H1 (cell line): ENCODE results near the gene SLC6A2.

Experiments used
- CREB1 ChIP-seq: IDR thresholded peaks from 2 replicates; pipeline ENCODE4 v1.6.1; 2012; ENCODE audit warnings: inconsistent platforms
- CTCF ChIP-seq, 3 experiments: IDR thresholded peaks; 1 replicate in 2 of 3; 2 replicates in 1 of 3; pipeline versions ENCODE4 v1.5.1 to v1.6.1; 2011; ENCODE audit warnings: low read length in 3 of 3, mild to moderate bottlenecking in 3 of 3, inconsistent platforms in 2 of 3, low read depth in 1 of 3, moderate library complexity in 1 of 3; ENCODE audit not compliant: insufficient read depth in 1 of 3; ENCODE audit errors: control extremely low read depth in 1 of 3

GRCh38 chr16:55664786-55665407, 9.1 kb downstream of the SLC6A2 start:
- no peak for TF ChIP-seq CREB1
- no peak for TF ChIP-seq CTCF (IDR thresholded peaks at IDR 0.05; ENCODE audit: control extremely low read depth in 1 of 3, insufficient read depth in 1 of 3, low read depth in 1 of 3, low read length in 3 of 3)
